DMS114 treated with DMSO at 0.1 percent for 48 hours (cell line): ENCODE measurements around the gene TXLNG.

Experiments used
- DNase-seq: peaks from one replicate; lab custom pipeline; 2025; ENCODE audit not compliant: unreplicated experiment; lab: John Stamatoyannopoulos, UW

TXLNG gene

GRCh38 chrX:16870862-16871815 lies 84.9 kb downstream of the TXLNG start:
- no peak for DNase-seq

DNA sequence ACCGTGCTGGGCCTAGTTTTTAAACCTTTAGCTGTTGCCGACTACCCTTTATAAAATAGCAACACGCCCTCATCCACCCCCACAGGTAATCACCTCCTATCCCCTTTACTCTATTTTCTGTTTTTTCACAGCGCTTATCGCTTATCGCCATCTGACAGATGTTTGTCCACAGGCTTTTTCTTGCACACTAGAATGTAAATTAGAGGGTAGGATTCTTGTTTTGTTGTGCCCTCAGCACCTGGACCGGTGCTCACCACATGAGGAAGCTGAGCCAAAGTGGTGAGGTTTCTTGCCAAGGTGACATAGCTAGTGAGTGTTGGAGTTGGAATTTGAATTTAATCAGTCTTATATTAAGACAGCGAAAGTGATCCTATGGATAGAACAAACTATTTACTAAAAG lies 86.8 kb downstream of the TXLNG start:
- no peak for DNase-seq

DNA sequence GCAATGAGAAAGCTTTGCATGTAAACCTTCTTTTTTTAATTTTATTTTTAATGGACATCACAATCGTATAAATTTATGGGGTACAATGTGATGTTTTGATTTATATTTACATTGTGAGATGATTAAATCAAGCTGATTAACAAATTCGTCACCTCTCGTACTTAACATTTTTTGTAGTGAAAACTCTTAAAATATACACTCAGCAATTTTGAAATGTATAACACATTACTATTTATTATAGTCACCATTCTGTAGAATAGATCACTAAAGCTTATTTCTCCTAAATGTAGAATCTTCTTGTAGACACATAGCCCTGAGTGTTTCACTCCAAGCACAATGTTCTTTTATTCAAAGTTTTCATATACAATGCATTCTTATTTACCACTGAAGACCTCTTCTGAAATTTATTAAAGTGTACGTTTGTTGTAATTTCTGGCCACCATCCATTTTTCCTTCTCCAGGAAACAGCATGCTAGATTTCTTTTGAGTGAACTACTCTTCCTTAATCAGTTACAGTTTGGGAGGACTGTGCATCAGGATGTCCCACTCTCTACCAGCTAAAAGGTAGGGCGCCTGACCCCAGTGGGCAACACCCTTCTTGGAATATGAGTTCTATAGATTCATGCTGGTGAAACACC lies 88.3 kb downstream of the TXLNG start:
- no peak for DNase-seq

GRCh38 chrX:16876696-16877095 lies 90.4 kb downstream of the TXLNG start:
- no peak for DNase-seq

GRCh38 chrX:16882169-16882568 lies 95.9 kb downstream of the TXLNG start:
- DNase-seq: no peak

- DNase-seq: peak; percentile 61
Measured at GRCh38 chrX:16882702-16883486, 96.6 kb downstream of the TXLNG start.

GRCh38 chrX:16883487-16883804 lies 97.2 kb downstream of the TXLNG start:
- no peak for DNase-seq

- DNase-seq: no peak
Measured at GRCh38 chrX:16885628-16886027, 99.4 kb downstream of the TXLNG start.

GRCh38 chrX:16892504-16893362 lies 106.5 kb downstream of the TXLNG start:
- peak; percentile 62 for DNase-seq
